SJSA1 (cell line): Measurements from ENCODE around the gene KLHL30. TPM values are rescaled to one million over a fixed set of nuclear protein-coding genes. Genes with fewer than 3 reads are reported as not detected.

ENCODE experiments used
- DNase-seq, 2 experiments: peaks; one replicate each; pipeline ENCODE4 v3.0.0-alpha.2; 2015 to 2020; ENCODE audit warnings: low spot score in 2 of 2, low read depth in 1 of 2
- H3K27ac ChIP-seq: fragments of 250-450 bp; sonication (Bioruptor Pico); 2 replicates; pipeline ENCODE4 v1.5.1; 2020; ENCODE audit warnings: mild to moderate bottlenecking, moderate library complexity
- H3K27me3 ChIP-seq: fragments of 250-450 bp; sonication (Bioruptor Pico); replicated peaks from 2 replicates; pipeline ENCODE4 v1.5.1; 2020; ENCODE audit warnings: mild to moderate bottlenecking, moderate library complexity
- H3K36me3 ChIP-seq: fragments of 250-450 bp; sonication (Bioruptor Pico); 2 replicates; pipeline ENCODE4 v1.5.1; 2020; ENCODE audit warnings: mild to moderate bottlenecking
- H3K4me1 ChIP-seq: fragments of 250-450 bp; sonication (Bioruptor Pico); replicated peaks from 2 replicates; pipeline ENCODE4 v1.6.1; 2021; ENCODE audit warnings: mild to moderate bottlenecking
- H3K4me3 ChIP-seq: fragments of 250-450 bp; sonication (Bioruptor Pico); 2 replicates; pipeline ENCODE4 v1.5.1; 2020; ENCODE audit warnings: mild to moderate bottlenecking
- H3K9me3 ChIP-seq: fragments of 250-450 bp; sonication (Bioruptor Pico); replicated peaks from 2 replicates; pipeline ENCODE4 v1.5.1; 2020; ENCODE audit warnings: mild to moderate bottlenecking
- total RNA-seq: library from RNA; depleted of rRNA; stranded (reverse); fragments of >200 nt; shearing (Covaris generic); gene quantifications from 2 replicates; pipeline ENCODE4 v1.2.3, GENCODE V29; 2014

Gene KLHL30
- total RNA-seq, 1 experiment from 2014 or later, result 1.5 TPM

DNA sequence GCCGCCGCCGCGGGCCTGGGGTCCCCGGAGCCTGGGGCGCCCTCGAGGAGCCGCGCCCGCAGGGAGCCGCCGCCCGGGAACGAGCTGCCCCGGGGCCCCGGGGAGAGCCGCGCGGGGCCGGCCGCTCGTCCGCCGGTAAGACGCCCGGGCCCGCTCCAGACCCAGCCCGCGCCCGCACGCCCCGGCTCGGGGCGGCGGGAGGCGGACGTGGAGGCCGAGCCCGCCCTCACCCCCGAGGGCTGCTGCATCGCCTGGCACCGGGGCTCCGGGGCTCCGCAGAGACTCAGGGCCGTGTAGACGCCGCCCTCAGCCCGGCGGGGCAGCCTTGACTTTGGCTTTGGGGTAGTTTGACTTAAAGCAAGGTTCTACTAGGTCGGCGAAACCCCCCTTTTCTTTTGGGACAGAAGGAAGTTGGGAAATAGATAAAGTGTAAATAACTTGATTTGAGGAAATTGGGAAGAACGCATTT lies 20.6 kb downstream of the KLHL30 start:
- peak overlapping the region; percentile 45 for H3K4me3 ChIP-seq
- peaks cover 18% of the 10 kb centered on the region for H3K4me1 ChIP-seq
- no peaks in the 10 kb centered on the region; the same call in 1 of the 2 replicates for H3K9me3 ChIP-seq
- DNase-seq, result no peak
- no peaks in the 10 kb centered on the region for H3K27me3 ChIP-seq
- no peak overlapping the region for H3K27ac ChIP-seq
- H3K36me3 ChIP-seq, result no peaks in the 10 kb centered on the region

DNA sequence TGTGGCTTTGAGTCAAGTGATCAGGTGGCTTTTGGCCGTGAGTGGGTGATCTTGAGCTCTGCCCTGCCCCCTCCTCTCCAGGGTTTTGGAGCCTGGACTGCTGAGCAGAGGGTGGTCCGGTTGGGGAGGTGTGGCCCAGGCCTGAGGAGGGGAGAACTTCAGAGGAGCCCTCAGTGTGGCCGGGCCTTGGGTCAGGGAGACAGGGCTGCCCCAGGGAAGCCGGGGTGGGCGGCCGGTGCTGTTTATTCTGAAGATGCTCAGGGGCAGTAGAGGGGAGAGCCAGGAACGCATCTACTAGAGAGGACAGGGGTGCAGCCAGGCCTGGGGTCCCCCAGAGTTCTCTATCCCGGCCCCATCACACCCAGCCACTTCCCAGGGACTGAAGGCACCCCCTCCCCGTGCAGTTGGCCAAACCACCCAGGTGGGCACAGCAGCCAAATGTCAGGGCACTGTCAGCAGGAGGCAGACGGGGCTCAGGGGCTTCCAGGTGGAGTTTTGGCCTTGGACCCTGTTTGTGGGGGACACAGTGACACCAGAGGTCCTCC lies 21.3 kb downstream of the KLHL30 start:
- no peak overlapping the region for H3K27ac ChIP-seq
- DNase-seq, result no peak
- H3K9me3 ChIP-seq, result no peaks in the 10 kb centered on the region
- H3K4me1 ChIP-seq, result peaks cover 18% of the 10 kb centered on the region
- no peaks in the 10 kb centered on the region for H3K27me3 ChIP-seq
- no peaks in the 10 kb centered on the region for H3K36me3 ChIP-seq
- peak overlapping the region; percentile 45; the same call in 1 of the 2 replicates for H3K4me3 ChIP-seq

DNA sequence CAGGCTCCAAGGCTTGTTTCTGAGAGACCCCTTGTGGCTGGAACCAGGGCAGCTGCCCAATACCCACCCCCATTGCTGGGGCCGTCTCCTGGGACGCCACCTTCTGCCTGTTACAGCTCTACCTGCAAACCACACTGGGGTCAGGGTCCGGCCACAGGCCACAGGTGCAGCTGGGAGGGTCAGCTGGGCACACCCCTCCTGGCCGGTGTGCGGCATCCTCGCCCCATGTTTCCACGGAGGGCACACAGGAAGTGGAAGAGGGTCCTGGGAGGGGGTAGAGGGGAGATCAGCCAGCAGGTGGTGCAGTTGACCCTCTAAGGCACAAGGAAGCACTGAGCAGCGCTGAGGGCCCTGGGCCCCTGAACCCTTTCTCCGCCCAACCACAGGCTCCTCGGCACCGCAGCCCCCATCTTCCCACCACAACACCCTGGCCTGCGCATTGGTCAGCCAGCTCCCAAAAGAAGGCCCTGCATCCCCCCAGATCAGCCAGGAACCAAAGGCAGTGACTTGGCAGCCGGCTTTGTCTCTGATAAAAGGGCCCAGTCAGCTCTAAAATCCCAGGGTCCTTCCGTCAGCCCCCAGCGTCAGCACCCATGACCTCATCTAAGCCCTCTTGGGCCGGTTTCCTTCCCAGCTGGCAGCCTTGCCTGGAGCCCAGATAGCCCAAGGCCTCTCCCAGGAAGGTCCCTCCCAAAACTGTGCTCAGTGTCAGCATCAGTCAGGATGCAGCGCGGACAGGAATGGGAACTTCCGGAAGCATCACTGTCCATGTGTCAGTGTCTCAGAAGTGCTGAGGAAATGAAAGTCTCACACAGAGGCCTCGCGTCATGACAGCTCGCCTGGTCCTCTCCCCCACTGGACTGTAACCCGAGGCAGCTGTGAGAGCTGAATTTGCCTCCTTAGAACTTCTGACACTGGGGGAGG lies 22.0 kb downstream of the KLHL30 start:
- no peaks in the 10 kb centered on the region for H3K36me3 ChIP-seq
- H3K4me3 ChIP-seq, result no peak overlapping the region
- no peaks in the 10 kb centered on the region for H3K9me3 ChIP-seq
- DNase-seq, result no peak
- H3K27ac ChIP-seq, result no peak overlapping the region
- H3K27me3 ChIP-seq, result no peaks in the 10 kb centered on the region
- peaks cover 18% of the 10 kb centered on the region for H3K4me1 ChIP-seq

DNA sequence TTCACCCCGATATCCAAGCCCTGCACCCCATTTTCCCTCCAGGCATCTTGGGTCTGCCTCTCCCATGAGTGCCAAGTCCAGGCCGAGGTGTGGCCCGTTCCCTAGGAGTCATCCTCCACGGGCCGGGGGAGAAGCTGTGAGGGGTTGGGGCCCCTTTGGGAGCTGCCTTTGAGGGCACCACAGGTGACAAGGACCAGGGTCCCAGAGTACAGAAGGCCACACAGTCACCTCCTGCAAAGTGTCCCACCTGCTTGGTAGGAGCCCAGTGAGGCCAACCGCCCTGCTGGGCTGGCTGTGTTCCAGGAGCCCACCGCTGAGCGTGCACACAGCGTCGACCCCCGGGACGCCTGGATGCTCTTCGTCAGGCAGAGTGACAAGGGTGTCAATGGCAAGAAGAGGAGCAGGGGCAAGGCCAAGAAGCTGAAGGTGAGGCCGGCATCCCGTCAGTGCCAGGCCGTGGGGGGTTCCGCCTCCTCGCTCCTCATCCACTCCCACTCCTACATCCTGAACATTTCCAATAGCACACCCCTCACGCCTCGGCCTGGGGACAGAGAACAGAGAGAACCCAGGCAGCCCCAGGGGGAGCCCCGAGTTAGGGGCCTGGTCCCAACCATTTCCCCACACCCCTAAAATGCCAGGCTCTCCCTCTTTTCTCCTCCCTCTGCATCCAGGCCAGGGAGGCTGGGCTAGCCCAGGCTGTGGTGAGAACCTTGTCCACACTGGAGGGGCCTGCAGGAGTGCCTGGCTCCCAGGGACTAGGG lies 23.0 kb downstream of the KLHL30 start:
- no peaks in the 10 kb centered on the region for H3K36me3 ChIP-seq
- no peak overlapping the region for H3K4me3 ChIP-seq
- no peak overlapping the region for H3K27ac ChIP-seq
- H3K27me3 ChIP-seq, result no peaks in the 10 kb centered on the region
- DNase-seq, result no peak
- peaks cover 18% of the 10 kb centered on the region for H3K4me1 ChIP-seq
- H3K9me3 ChIP-seq, result no peaks in the 10 kb centered on the region

DNA sequence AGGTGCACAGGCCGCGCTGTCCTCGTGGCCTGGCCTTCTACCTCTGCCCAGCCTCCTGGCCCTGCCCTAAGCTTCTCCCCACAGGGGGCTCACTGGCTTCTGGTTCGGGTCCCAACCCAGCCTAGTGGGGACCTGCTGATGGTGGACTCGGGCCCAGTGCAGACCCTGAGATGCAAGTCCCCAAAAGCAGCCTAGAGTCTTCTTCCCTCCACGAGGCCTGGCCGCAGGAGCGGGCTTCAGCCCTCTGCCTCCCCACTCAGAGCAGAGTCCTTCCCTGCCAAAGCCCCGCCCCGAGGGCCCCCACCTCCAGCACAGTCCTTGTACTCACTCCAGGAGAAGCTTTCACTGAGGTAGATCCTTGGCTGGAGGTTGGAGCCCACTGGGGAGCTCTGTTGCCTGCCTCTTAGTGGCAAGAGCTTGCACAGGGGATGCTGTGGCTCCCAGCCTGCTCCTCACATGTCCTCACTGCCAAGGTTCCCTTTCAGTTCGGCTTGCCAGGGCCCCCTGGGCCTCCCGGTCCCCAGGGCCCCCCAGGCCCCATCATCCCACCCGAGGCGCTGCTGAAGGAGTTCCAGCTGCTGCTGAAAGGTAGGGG lies 23.9 kb downstream of the KLHL30 start:
- Histone ChIP-seq H3K27ac (no peak overlapping the region), H3K9me3 (no peaks in the 10 kb centered on the region), H3K4me3 (no peak overlapping the region), H3K36me3 (peaks cover 2% of the 10 kb centered on the region), H3K27me3 (no peaks in the 10 kb centered on the region), H3K4me1 (peaks cover 18% of the 10 kb centered on the region)
- no peak for DNase-seq

DNA sequence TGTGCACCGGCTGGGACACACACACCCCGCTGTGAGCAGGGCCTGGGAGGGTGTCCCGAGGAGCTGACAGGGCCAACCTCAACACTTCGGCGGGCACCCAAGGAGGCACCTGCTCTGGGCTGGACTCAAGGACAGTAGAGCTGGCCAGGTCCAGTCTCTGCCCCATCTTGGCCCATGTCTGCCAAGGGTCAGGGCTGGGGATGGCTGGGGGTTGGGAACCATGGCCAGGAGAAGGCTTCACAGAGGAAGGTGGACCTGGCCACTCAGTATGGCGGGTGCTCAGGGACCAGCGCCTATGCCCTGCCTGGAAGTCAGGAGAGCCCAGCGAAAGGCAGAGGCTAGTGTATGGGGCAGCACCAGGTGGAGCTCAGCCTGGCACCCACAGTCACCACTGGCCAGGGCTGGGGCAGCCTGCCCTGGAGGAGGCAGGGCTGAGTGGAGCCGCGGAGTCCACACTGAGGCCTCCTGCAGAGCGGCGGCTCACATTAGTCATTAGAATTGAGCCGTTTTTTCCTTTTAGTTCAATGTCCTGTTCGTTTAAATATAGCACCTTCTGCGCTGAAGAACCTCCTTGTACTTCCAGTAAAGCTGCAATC lies 24.5 kb downstream of the KLHL30 start:
- H3K9me3 ChIP-seq, result no peaks in the 10 kb centered on the region
- H3K27me3 ChIP-seq, result no peaks in the 10 kb centered on the region
- H3K36me3 ChIP-seq, result peaks cover 8% of the 10 kb centered on the region
- peaks cover 23% of the 10 kb centered on the region for H3K4me1 ChIP-seq
- no peak overlapping the region for H3K27ac ChIP-seq
- no peak for DNase-seq
- no peak overlapping the region for H3K4me3 ChIP-seq

DNA sequence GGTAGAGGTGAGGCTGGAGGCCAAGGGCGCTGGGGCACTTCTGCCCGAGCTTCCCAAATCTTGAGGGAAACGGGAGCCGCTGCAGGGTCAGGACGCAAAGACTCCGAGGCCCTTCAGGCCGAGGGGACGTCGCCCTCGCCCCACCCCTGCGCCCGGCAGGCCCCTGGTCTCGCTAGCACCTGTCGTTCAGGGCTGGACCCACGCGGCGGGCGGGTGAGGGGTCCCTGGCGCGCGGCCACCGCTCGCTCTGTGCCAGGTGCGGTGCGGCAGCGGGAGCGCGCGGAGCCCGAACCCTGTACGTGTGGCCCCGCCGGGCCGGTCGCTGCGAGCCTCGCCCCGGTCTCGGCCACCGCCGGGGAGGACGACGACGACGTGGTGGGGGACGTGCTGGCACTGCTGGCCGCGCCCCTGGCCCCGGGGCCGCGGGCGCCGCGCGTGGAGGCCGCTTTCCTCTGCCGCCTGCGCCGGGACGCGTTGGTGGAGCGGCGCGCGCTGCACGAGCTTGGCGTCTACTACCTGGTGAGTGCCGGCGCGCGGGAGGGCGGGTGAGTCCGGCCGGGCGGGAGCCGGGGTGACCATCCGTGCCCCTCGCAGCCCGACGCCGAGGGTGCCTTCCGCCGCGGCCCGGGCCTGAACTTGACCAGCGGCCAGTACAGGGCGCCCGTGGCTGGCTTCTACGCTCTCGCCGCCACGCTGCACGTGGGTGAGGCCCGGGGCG lies 25.2 kb downstream of the KLHL30 start:
- peaks cover 30% of the 10 kb centered on the region for H3K4me1 ChIP-seq
- no peak overlapping the region for H3K27ac ChIP-seq
- H3K36me3 ChIP-seq, result peaks cover 15% of the 10 kb centered on the region
- no peaks in the 10 kb centered on the region for H3K9me3 ChIP-seq
- H3K27me3 ChIP-seq, result no peaks in the 10 kb centered on the region
- no peak overlapping the region for H3K4me3 ChIP-seq
- DNase-seq, result no peak

DNA sequence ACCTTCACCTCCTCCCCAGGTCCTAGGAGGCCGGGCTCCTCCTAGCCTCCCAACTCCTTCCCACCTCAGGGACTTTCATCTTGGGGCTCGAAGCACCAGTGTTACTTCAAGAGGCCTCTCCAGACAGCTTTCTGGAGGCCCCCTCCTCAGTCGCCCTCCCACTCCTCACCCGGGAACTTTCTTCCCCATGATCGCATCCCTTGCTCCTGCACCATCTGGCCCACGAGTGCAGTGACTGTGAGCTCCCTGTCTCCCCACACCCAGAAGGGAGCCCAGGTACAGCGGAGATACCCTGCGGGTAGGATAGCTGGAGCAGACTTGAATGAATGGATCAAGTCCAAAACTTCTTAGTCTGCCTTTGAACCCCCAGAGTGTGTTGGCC lies 26.4 kb downstream of the KLHL30 start:
- Histone ChIP-seq H3K36me3 (peaks cover 23% of the 10 kb centered on the region), H3K4me1 (peaks cover 34% of the 10 kb centered on the region), H3K27ac (no peak overlapping the region), H3K4me3 (no peak overlapping the region), H3K27me3 (no peaks in the 10 kb centered on the region), H3K9me3 (no peaks in the 10 kb centered on the region)
- DNase-seq, result no peak

DNA sequence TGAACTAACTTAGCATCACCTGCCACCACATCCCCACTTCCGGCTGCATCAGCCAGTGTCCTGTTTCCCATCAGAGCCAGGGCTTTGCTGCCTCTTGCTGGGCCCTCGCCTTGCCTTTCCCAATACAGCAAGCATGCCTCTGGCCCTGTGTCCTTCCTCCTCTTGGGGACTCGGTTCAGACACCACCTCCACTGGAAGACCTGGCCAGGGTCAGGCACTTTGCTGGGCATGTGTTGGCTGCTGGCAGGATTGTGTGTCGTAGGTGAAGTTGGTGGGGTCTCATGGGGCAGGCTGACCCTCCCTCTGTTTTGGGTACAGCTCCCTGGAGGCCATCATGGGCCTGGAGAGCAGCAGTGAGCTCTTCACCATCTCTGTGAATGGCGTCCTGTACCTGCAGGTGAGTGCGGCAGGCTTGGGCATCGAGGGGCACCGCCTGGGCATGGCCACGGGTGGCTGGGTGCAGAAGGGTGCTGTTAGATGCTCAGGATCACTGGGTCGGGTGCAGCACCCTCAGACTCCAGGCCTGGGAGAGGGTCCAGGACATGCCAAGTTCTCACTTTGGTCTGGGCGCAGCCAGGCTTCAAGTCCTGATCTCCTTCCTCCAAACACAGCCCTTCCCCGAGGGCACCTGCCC lies 26.9 kb downstream of the KLHL30 start:
- no peak for DNase-seq
- no peaks in the 10 kb centered on the region for H3K9me3 ChIP-seq
- no peaks in the 10 kb centered on the region for H3K27me3 ChIP-seq
- H3K27ac ChIP-seq, result no peak overlapping the region
- H3K36me3 ChIP-seq, result peaks cover 28% of the 10 kb centered on the region
- H3K4me1 ChIP-seq, result peaks cover 36% of the 10 kb centered on the region
- H3K4me3 ChIP-seq, result no peak overlapping the region

DNA sequence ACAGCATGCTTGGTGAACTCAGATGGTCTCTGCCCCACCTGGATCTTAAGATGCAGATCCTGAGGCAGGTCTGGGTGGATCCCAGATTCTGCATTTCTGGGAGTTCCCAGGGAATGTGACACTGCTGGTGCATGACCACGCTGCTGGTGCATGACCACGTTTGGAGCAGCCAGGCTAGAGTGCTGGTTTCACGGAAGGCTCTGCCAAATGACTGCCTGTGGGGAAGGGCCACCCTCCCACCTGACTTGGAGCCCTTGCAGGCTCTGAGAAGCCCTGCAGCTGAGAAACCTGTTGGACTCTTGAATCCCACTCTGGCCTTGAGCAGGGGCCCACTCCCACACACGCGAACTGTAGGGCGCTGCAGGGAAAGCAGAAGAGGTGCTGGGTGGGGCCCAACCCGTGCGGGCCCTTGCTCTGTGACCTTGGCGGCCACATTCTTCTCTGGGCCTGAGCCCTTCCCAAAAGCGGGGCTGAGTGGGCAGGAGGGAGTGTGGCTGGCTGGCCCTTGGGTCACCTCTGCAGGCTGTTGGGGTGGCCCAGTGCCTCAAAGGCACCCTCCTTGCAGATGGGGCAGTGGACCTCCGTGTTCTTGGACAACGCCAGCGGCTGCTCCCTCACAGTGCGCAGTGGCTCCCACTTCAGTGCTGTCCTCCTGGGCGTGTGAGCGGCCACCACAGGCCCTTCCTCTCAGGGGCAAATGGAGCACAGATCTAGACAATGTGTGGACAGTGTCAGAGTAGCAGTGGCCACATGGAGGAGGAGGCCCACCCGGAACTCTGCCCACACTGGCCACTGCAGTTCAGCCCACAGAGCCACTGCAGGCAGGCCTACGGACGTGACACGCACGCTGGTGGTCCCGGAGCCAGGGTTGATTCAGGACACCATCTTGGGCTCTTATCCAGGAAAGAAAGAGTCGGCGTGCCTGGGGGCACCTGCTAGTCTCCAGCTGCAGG lies 28.2 kb downstream of the KLHL30 start:
- Histone ChIP-seq H3K4me1 (peaks cover 46% of the 10 kb centered on the region), H3K36me3 (peaks cover 39% of the 10 kb centered on the region), H3K27ac (no peak overlapping the region), H3K4me3 (no peak overlapping the region), H3K9me3 (no peaks in the 10 kb centered on the region), H3K27me3 (no peaks in the 10 kb centered on the region)
- no peak for DNase-seq

DNA sequence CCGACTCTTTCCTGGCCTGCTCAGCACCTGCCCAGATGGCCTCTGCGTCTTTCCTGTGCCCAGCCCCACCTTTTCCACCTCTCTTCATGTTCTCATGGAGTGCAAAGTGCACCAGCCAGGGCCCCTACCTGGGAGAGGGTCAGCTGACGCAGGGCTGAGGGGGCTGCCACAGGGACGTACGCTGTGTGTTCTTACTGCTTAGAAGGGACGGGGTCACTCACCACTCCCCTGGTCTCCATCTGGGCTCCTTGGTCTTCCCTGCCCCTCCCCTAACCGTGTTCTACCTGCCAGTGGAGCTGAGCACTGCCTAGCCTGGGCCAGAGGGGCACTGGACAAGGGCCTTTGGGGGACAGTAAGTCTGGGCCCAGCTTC lies 28.9 kb downstream of the KLHL30 start:
- peaks cover 46% of the 10 kb centered on the region for H3K36me3 ChIP-seq
- H3K9me3 ChIP-seq, result no peaks in the 10 kb centered on the region
- H3K27me3 ChIP-seq, result no peaks in the 10 kb centered on the region
- no peak for DNase-seq
- no peak overlapping the region for H3K27ac ChIP-seq
- H3K4me1 ChIP-seq, result peaks cover 50% of the 10 kb centered on the region
- H3K4me3 ChIP-seq, result no peak overlapping the region

DNA sequence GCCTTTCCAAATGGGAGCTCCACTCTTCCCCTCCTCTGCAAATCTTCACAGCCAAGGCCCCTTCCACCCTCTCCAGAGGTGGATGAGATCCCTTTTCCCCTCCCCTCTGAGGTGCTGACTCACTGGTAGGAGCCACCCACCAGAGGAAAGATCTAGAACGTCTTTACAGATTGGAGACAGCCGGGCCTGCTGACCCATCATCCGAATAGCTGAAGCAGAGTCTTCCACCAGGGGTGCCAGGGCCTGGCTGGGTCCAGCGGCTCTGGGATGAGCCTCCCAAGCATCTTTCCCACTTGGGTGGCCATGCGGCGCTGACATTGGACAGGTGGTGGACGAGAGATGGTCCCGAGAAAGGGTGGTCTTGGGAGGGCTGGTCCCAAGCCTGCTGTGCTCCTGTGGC lies 29.3 kb downstream of the KLHL30 start:
- Histone ChIP-seq H3K9me3 (no peaks in the 10 kb centered on the region), H3K27me3 (no peaks in the 10 kb centered on the region), H3K4me1 (peaks cover 52% of the 10 kb centered on the region), H3K36me3 (peaks cover 50% of the 10 kb centered on the region), H3K27ac (no peak overlapping the region), H3K4me3 (no peak overlapping the region)
- DNase-seq, result peak in 1 of 2 experiments; percentile 43
